Endothelial cell of hepatic sinusoid (primary cell): ENCODE results near the gene SNRK.

Experiments used
- in situ Hi-C: cut with HindIII; loops from 2 replicates; pipeline ENCODE4 v1.10.0; 2017; ENCODE audit warnings: low sequenced_read_pairs

Gene SNRK

DNA sequence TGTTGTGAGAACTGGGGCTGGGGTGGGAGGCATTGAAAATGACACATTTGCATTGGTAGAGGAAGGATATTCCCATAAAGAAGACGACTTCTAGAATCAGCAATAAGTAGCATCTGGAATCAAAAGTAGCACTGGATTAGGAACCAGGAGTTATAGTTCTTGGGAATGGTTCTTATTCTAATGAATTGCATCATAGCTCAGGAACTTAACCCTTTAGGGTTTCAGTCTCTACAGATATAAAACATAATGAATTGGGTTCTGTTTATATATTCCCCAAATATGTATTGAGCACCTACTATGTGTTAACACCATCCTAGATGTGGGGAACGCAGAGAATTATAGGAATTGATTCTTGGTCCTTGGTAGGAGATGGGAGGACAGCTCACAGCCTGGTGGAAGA is 16.3 kb upstream of the SNRK start:
- in situ Hi-C loops = no loop called here

DNA sequence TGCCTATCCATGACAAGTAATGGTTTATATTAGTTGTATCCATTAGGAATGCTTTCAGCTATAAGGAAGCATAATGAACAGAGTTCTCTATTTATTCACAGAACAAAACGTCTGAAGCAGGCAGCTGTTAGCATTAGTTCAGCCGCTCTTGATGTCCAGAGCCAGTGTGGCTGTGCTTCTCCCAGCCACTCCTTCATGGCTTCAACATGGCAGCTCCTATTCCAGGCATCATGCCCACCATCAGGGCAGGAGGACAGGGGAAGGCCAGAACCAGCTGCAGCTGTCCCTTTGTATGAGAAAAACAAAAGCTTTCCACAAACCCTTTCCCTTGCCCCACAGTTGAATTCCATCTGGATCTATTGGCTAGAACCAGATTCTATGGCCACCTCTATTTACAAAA is 12.9 kb upstream of the SNRK start:
- in situ Hi-C loops = no loop called here

DNA sequence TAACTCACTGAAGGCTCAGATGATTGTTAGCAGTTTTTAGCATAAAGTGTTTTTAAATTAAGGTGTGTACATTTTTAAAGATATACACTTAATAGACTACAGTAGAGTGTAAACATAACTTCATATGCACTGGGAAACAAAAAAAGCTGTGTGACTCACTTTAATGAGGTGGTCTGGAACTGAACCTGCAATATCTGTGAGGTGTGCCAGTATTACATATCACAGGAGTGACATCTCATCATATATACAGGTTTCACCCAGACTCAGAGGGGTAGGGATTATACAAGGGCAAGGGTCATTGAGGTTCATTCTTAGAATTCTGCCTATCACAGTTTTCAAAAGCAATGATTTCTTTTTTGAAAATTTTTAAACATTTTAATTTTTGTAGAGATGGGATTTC is 7.3 kb upstream of the SNRK start:
- in situ Hi-C loops = no loop called here

DNA sequence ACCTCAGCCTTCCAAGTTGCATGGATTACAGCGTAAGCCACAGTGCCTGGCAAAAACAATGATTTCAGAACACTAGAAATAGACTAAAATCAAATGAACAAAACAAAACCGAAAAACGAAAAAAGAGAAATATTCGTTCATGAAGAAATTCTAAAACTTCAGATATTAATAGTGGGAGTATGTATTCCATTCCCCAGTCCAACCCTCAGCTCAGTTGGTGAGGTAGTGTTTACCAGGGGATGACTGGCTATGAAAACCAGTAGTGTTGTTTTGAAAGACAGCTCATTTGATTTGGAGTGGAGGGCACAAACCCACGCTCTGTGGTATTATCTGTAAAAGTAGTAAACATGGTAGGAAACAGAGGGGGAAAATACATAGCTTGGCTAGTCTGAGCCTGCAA is 6.8 kb upstream of the SNRK start:
- in situ Hi-C loops = no loop called here

DNA sequence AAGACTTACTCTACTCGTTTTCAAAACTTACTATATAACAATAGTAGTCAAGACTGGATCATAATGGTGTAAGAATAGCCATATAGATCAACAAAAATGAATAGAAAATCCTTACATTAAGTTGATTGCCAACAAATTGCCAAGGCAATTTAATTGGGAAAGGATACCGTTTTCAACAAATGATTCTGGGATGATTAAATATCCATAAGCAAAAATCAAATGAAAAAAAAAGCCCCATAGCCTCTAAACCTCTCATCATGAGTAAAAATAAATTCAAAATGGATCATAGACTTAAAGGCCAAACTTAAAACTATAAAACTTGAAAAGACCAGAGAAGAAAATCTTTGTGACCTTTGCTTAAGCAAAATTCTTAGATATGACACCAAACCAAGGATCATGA is 5.3 kb upstream of the SNRK start:
- in situ Hi-C loops = no loop called here

DNA sequence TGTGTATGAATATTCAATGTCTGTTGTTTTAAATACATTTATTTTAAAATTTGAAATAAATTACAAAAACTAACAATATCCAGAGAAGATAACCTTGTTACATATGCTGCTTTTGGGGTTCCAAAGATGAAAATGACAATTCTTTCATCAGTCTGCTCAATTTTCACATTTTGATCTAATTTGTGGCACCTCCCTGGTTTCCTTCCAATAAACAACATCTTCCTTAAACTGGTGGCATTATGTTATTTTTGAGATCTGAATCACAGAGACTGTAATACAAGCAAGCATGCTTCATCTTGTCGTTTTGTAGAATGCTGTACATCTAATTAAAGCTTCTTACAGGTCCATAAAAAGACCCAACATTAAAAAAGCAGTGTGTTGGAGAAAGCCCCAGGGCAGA is 2.2 kb upstream of the SNRK start:
- in situ Hi-C loops = no loop called here

DNA sequence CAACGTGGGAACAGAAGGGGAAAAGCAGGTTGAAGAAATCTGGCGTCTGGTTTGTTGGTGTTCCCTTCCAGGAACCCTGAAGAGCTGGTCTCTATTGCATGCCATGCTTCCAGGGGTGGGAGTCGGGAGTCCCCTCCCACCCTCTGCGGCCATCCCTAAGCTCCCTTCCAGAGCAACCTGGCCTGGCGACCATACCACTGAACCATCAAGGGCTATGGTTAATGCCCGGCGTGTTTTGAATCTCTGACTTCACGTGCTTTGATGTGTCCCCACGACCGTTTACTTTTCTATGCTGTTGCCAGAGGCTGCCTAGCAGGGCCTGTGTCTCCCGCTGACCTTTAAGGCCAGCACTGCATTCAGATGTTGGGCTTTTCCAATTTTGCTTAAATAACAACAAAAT is 696 bp upstream of the SNRK start:
- in situ Hi-C loops = no loop called here

DNA sequence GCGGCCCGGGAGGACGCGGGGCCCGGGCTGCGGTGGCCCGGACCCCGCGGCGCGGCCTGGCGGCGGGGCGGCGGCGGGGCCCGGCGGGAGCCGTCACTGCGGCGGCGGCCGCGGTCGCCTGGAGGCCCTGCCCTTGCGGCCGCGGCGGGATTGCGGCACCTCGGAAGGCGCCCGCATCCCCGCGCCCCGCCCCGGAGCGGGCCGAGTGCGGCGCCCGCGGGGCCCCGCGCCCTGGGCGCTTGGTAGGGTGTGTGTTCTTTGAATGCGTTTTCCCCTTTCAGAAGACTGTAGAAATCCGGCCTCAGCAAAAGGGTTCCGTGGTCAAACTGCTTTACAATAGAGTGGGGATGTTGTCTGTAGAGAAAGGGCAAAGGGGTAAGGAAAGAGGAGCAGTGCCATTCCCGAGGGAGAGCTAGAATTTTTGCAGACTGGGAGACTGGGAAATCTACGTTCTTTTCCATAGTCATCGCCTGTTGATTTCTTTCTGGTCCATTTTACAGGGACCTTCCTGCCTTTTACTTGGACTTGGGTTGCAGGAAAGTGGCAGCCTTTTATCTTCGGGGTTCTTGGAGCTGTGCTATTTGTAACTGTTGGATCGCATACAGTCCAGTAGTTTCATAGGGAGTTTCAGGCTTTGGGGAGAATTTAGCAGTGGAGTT is 630 bp downstream of the SNRK start:
- in situ Hi-C loops = no loop called here

DNA sequence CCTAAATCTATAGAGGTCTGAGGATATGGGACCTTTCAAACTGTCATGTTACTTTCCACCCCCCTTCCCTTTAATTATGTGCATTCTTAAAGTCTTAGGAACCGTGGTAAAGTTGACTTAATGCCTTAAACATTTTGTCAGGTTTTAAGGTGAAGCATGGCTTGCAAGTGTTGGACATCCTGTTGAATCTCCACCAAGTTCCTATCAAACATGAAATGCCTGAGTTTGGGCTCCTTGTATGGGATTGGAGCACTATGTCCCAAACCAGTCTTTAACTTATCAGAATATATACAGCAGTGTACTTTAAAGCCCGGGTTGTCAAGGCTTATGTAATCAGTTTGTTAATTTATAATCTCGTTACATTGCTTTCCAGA is 1.1 kb downstream of the SNRK start:
- in situ Hi-C loops = no loop called here

DNA sequence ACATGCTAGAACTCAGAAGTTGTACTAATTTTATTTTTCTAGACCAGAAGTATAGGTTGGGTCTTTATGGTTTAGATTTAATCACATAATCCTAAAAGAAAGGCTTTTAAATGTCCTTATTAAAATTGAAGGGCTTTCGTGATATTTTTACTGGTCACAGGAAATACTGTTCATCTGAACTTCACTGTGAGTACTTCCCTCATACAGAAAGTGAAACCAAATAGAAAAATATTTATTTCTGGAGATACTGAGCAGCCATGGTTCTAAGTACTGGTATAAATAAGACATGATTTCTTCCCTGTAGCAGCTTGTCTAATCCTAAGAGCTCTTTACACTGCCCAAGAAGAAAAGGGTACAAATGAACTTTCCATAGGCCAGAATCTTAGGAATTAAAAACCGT is 2.0 kb downstream of the SNRK start:
- in situ Hi-C loops = no loop called here

DNA sequence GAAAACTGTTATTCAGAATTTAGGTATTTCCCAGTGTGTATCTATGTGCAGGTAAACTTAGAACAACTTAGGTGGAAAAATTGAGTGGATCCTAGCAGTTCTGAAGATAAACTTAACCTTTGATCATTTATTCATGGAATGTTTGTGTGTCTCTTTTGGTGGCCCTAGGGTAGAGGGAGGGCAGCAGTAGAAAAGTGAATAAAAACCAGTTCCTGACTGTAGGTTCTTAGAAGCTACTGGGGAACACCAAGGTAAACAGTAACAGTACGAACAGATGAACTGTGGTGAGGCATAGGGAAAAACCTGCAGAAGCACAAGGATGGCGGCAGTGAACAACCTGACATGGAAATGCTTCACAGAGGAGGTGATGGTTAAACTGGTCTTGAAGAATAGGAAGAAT is 2.5 kb downstream of the SNRK start:
- in situ Hi-C loops = no loop called here

DNA sequence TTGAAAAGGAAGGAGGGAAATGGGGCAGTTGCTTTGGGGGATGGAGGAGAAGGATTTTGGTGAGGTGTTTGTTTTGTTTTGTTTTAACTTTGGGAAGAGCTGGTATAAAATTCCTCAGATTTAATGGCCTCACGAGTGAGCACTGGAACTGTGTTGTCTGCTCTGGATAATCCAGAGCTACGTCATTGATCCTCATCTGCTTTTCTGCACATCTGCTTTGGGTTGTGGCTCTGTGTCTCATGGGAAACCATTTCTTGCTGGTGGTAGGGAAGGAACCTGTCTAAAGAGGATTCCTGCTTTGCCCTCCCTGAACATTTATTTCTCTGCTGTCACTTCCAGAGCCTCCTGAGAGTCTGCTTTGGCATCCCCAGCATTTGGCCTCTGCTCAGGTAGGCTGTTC is 3.1 kb downstream of the SNRK start:
- in situ Hi-C loops = no loop called here

DNA sequence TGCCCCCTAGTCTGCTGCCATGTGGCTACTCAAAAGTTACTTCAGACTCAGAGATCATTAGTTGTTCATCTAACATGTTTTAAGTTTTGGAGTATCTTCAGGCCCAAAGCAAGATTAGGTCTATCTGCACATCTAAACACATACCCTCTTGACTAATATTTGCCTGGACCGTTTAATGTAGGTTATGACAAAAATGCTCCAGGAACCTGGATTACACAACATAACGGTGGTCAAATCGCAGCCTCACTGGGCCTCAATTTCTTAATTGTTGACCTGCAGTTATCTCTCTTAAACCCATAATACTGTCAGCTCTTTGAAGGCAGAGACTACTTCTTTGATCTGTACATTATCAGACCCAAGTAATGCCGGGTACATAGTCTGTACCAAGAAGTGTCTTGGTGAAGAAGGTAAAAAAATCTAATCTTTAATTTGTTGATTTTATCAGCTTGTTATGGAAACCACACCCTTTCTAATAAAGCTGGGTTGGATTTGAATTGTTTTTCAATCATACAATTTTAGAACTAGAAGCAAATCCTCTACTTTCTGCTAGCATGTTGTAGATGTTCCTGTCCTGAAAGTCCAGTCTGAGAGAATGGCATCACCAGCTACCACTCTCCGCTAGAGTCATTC is 3.6 kb downstream of the SNRK start:
- in situ Hi-C loops = no loop called here

DNA sequence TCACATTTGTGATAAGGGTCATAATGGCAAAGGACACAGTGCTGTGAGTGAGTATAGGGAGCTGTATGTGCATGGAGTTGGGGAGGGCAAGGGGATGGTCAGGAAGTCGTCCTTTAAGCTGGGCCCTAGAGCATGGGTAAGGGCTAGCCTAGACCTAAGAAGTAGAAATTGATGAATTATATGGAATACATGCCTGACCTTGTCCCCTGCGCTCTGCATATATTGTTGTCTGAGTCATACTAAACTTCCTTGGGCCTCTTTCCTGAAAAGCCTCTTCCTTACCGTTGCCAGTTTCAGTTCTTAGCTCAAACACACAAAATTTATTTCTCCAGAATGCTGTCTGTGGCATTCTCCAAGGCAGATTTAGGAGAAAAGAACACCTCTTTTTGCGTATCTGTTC is 4.6 kb downstream of the SNRK start:
- in situ Hi-C loops = no loop called here

DNA sequence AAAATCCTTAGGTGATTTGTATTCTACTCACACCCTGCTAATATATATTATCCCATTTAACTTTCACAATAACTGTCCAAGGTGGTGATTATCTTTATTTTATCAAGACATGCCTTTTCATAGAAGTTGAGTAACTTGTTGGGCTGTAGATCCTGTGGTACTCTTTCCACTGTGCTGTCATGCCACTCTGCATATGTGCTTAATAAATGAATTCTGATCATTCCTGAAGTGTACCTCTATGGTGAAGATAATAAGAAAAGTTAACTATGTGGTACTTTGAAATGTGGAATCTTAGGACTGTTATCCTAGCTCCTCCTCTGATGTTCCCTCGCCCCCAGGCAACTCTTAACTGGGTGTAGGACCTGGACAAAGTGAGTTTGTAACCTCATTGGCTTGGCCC is 5.2 kb downstream of the SNRK start:
- in situ Hi-C loops = no loop called here

DNA sequence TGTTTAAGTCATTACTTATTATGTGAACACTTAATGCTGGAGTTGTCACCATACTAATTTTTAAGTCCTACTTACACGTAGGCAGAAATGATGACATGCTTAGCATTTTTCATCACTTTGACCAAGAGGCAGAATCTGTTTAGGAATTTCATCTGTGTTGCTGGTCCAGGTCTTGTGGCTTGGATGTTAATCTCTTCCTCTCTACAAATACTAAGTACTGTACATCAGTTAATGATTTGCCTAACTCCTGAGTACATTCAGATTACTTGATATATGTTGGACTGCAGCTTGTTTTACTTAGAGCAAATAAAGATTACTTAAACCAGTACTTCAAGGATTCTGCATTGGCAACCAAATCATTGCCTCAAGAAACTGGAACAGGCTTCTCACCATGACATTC is 8.6 kb downstream of the SNRK start:
- in situ Hi-C loops = no loop called here

DNA sequence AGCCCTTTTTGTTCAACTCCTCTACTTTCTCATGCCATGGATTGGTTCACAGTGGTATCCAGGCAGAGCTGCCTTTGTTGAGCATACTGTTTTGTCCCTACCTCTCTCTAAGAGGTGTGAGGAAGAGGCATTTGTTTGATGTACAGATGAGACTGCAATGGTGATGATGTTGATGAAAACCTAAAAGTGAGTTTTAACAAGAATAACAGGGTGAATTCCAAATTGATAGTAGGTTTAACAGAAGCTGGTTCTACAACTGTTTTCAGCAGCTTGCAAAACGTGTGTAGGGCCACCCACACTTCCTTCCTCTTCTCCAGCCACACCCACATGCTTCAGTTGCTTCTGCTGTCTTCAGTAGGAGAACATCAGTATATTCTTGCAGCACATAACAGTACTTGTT is 10.2 kb downstream of the SNRK start:
- in situ Hi-C loops = no loop called here

DNA sequence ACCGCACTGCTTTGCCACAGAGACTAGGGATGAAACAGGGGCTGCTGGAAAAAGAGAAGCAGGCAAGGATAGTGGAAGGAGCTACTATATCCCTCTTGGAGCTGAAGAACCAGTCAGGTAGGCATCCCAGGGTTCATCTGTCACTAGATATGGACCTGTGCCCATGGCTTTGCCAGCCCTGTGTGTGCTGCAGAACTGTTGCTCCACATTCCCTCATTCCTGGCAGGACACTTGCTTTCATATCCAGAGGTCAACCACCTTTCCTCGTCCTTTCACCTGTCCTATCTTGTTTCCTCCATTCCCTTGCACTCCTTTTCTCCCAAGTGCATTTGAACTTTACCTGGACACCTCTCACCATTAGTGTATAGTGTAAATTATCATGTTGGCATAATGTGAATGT is 12.0 kb downstream of the SNRK start:
- in situ Hi-C loops = no loop called here

DNA sequence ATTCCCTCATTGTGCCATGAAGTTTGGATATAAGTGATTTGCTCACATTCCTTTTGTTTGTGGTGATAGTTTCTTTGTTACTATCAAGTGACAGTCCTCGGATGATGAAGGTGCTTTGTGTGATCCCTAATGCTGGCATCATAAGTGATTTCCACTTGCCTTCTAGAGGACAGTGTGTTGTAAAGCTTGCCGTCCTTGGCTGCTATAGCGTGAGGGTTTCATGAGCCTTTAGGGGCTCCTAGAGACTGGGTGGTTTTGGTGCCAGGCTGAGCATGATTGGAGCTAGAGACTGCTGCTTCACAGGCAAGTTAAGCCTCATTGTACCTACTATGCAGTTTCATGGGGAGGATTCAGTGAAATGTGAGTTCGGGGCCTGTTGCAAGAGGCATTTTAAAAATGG is 12.4 kb downstream of the SNRK start:
- in situ Hi-C loops = no loop called here

DNA sequence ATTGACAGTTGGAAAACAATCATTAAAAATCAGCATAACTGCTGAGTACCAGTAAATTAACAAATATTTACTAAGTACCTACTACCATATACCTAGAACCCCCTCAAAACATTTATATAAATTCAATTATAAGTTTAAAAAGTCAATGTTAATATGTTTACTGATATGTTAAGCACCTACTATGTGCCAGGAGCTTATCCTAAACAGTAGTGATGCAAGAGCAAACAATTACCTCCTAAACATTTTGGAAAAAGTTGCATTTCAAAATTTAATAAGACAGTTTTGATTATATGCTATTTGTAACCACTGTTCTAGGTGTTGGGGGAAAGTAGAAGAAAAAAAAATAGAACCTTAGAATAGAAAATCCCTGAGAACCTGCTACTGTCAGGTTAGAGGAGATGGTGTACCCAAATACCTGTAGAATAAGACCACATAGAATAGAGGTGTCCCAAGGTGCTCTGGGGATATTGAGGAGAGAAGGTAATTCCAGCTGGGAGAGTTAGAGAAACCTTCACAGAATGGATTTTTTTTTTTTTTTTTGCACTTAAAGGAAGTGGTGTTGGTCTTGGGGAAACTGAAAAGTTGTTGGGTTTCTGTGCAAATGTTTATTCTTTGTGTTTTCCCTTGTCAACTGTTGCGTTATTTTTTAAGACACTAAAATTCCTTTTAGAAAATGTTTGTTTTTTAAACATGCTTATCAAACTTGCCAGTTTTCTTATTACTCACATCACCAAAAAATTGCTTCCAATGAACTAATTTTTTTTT is 16.0 kb downstream of the SNRK start:
- in situ Hi-C loops = no loop called here

DNA sequence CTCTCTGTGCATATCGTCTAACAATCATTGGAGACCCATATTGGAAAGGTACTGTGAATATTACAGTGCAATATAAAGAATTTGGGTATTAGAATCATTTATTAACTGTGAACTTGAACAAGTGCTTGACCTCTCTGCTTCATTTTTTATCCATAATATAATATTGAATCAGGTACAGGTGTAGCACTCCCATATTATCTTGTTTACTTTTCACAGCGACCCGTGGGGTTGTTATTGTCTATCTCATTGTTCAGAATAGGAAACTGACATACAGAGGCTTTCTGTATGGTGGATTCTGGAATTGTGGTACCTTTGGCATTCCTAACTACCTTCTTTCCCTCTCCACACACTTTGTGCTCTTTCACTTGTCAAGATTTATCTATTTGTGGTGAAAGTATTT is 17.8 kb downstream of the SNRK start:
- in situ Hi-C loops = no loop called here

DNA sequence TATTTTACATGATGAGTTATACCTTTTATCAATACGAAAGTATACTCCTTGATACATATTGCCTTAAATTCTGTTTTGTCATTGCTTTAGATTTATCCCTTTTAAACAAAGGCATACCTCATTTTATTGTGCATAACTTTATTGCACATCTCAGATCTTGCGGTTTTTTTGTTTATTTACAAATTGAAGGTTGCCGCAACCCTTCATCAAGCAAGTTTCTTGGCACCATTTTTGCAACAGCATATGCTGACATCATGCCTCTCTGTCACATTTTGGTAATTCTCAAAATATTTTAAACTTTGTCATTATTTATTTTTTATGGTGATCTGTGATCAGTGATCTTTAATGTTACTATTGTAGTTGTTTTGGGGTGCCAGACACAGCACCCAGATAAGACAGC is 20.9 kb downstream of the SNRK start:
- in situ Hi-C loops = no loop called here

DNA sequence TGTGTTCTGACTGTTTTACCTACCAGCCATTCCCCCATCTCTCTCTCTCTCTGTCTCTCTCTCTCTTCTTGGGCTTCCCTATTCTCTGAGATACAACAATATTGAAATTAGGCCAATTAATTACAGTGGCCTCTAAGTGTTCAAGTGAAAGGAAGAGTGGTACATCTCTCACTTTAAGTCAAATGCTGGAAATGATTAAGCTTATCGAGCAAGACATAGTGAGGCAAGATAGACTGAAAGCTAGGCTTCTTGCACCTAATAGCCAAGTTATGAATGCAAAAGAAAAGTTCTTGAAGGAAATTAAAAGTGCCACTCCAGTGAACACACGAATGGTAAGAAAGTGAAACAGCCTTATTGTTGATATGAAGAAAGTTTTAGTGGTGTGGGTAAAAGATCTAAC is 21.3 kb downstream of the SNRK start:
- in situ Hi-C loops = no loop called here
